ENCODE results near the gene LBX1. TPM values are rescaled to one million over a fixed set of nuclear protein-coding genes. Genes with fewer than 3 reads are reported as not detected.

Gene LBX1
- total RNA-seq, 2 donors from 2014 or later, result not detected

- TF ChIP-seq, protein P1, sequence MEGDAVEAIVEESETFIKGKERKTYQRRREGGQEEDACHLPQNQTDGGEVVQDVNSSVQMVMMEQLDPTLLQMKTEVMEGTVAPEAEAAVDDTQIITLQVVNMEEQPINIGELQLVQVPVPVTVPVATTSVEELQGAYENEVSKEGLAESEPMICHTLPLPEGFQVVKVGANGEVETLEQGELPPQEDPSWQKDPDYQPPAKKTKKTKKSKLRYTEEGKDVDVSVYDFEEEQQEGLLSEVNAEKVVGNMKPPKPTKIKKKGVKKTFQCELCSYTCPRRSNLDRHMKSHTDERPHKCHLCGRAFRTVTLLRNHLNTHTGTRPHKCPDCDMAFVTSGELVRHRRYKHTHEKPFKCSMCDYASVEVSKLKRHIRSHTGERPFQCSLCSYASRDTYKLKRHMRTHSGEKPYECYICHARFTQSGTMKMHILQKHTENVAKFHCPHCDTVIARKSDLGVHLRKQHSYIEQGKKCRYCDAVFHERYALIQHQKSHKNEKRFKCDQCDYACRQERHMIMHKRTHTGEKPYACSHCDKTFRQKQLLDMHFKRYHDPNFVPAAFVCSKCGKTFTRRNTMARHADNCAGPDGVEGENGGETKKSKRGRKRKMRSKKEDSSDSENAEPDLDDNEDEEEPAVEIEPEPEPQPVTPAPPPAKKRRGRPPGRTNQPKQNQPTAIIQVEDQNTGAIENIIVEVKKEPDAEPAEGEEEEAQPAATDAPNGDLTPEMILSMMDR (IDR thresholded peaks at IDR 0.05), result no peak
- intact Hi-C loops (cut with DNase I), result no loop called here
- no peak overlapping the region for H3K9ac ChIP-seq (ENCODE audit: low read depth in 2 of 2, low read length in 2 of 2)
- H3K36me3 ChIP-seq, result no peaks in the 10 kb centered on the region
- no peak overlapping the region for H3K27ac ChIP-seq
- H3K27me3 ChIP-seq, result no peaks in the 10 kb centered on the region
- no peak overlapping the region for H3K4me3 ChIP-seq
- no peaks in the 10 kb centered on the region for H3K9me3 ChIP-seq
- no peaks in the 10 kb centered on the region for H3K4me1 ChIP-seq
- DNase-seq, result no peak
Observed at GRCh38 chr10:101188942-101189341, 40.3 kb downstream of the LBX1 start.

GRCh38 chr10:101183458-101184183 lies 45.6 kb downstream of the LBX1 start:
- H3K4me3 ChIP-seq, result no peak overlapping the region
- no peak overlapping the region for H3K9ac ChIP-seq (ENCODE audit: low read depth in 2 of 2, low read length in 2 of 2)
- H3K27me3 ChIP-seq, result no peaks in the 10 kb centered on the region
- TF ChIP-seq, protein P1 (IDR thresholded peaks at IDR 0.05), result no peak
- intact Hi-C loops (cut with DNase I), result no loop called here
- H3K36me3 ChIP-seq, result no peaks in the 10 kb centered on the region
- H3K27ac ChIP-seq, result no peak overlapping the region
- no peaks in the 10 kb centered on the region for H3K9me3 ChIP-seq
- H3K4me1 ChIP-seq, result no peaks in the 10 kb centered on the region
- no peak for DNase-seq

- Histone ChIP-seq H3K27me3 (no peaks in the 10 kb centered on the region), H3K27ac (no peak overlapping the region), H3K9me3 (no peaks in the 10 kb centered on the region), H3K9ac (ENCODE audit: low read depth in 2 of 2, low read length in 2 of 2) (no peak overlapping the region), H3K4me3 (no peak overlapping the region), H3K36me3 (no peaks in the 10 kb centered on the region), H3K4me1 (no peaks in the 10 kb centered on the region)
- DNase-seq, result no peak
- TF ChIP-seq, protein P1 (IDR thresholded peaks at IDR 0.05), result no peak
- intact Hi-C loops (cut with DNase I), result no loop called here
Observed at GRCh38 chr10:101182936-101183335, 46.3 kb downstream of the LBX1 start.

Other genes with a start within 250 kb of the LBX1 start
- 100 to 1,000 TPM in 1 of 2 donors, 10 to 100 TPM in 1; 71.5 to 105 TPM for gene MRPL43, start 242.0 kb downstream of the LBX1 start, total RNA-seq
- 10 to 100 TPM in 1 of 2 donors, 1 to 10 TPM in 1; 4.6 to 11.4 TPM for gene TWNK, start 241.9 kb downstream of the LBX1 start, total RNA-seq
- 10 to 100 TPM; 30.8 to 36.5 TPM for gene LZTS2, start 229.7 kb downstream of the LBX1 start, total RNA-seq
- under 1 TPM; 0.19 to 0.42 TPM for gene PDZD7, start 198.3 kb downstream of the LBX1 start, total RNA-seq
- 10 to 100 TPM in 1 of 2 donors, 1 to 10 TPM in 1; 8.8 to 18.1 TPM for gene SFXN3, start 198.2 kb downstream of the LBX1 start, total RNA-seq
- gene KAZALD1, start 167.5 kb downstream of the LBX1 start, total RNA-seq, result 10 to 100 TPM; 11.5 to 32.4 TPM
- gene TLX1, start 98.2 kb downstream of the LBX1 start, total RNA-seq, result under 1 TPM; 0.21 to 0.52 TPM
- 10 to 100 TPM in 1 of 2 donors, 1 to 10 TPM in 1; 9.9 to 10.5 TPM for gene BTRC, start 124.7 kb upstream of the LBX1 start, total RNA-seq

Measured in colonic mucosa (tissue), 4 donors.